ENCODE measurements around the gene FBXO10.
"Not testable (repeated sequence)": the region's sequence is repeated elsewhere in the genome, so short reads cannot be mapped to it uniquely, and the experiment has no call there.

FBXO10 gene

DNA sequence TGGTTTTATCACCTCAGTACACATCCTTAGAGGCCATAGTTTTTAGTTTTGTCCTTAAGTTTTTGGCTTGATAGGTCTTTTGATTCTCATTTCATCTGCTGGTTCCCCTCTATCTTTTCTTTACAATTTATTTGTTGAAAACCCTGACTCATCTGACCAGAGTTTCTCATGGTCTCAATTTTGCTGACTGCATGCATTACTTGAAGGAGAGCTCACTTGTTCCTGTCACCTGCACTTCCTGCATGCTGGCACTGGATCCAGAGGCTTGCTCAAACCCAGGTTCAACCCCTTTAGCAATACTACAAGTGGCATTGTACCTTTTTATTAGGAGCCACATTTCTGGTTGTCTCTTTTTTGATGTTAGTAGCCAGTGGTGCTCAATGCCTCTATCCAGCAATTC lies 26.7 kb downstream of the FBXO10 start:
- DNase-seq: no peak

DNA sequence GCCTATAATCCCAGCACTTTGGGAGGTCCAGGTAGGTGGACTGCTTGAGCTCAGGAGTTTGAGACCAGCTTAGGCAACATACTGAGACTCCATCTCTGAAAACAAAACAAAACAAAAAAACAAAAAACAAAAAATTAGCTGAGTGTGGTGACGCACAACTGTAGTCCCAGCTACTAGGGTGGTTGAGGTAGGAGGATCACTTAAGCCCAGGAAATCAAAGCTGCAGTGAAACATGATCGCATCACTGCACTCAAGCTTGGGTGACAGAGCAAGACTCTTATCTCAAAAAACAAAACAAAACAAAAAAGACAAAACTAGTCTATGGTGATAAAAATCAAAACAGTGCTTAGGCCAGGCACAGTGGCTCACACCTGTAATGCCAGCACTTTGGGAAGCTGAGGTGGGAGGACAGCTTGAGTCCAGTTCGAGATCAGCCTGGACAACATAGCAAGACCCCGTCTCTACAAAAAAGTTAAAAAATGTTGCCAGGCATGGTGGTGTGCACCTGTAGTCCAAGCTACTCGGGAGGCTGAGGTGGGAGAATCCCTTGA lies 28.8 kb downstream of the FBXO10 start:
- no peak for DNase-seq

DNA sequence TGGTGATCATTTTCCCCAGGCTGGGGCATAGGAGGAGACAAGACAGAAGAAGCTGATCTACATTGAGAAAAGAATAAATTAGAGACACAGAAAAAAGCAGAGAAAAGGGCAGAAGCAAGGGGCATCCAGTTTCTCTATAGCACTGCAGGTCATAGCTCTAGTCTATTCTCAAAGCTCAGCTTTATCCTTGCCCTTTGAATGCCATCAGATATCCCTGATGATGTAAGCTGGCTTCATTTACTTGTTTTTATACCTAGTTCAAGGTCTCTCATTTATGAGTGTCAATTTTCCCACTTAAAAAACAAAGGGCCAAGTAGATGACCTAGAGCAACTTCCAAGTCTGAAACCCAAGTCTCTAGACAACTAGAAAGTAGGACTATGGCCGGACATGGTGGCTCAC lies 32.7 kb downstream of the FBXO10 start:
- DNase-seq: no peak

DNA sequence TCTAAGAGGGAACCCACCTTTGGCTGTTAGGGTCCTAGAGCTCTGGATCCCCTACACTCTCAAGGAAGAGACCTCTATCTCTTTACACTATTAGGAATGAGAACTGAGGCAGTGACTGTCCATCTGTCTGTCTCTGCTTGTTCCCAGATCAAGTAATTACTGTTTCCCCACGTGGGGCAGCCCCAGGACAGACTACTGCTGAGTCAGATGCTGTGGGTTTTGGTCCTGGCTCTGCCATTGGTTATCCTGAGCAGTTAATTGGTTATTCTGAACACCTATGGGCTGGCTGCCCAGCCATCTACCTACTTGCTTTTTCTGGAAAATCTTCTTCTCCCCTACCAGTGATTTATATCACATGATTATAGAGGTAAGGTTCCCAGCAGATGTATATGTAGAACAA lies 33.3 kb downstream of the FBXO10 start:
- no peak for DNase-seq

DNA sequence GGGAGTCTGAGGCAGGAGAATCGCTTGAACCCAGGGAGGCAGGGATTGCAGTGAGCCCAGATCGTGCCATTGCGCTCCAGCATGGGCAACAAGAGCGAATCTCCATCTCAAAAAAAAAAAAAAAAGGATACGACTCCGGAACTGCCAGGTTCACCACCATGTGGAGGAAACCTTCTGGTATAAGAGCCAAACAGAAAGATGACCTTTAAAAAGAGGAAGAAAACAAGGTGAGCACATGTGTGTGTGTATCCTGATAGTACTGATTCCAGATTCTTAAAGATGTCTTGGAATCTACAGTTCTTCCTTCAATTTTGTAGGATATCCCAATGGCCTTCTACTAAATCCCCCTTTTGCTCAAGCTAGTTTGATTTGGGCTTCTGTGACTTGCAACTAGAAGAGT lies 33.7 kb downstream of the FBXO10 start:
- DNase-seq: no peak

DNA sequence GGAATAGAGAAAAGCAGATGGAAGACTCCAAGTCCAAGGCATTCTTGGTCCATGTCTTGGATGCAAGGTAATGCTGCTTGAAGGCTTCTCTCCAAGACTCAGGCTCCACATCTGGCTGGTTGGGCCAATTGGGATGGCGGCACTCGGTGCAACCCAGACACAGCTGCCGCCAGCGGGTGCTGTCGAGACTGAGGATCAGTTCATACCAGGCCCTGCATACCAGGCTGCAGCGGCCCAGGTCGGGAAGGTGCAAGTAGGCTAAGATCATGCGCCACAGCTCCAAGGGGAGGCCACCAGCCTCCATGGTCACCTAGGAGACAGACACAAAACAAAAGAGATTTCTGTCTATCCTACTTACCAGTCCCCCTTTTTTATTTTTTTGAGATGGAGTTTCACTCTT lies 34.7 kb downstream of the FBXO10 start:
- DNase-seq: no peak

DNA sequence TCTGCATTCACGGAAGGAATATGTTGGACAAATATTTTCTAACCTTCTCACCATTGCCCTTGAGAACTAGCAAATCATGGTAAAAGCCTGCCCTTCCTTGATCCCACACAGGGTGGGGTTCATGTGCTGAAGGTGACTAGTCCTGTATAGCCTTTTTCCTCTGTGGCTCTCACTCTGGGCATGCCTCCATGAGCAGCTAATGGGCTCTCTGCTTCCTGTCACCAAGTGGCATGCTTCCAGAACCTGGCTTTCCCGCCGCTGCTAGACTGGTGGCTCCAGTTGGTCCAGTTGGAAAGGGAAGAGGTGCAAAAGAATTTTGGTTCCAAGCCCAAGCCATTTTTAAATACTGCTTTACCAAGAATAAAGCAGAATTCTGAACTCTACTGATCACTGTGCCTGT lies 35.5 kb downstream of the FBXO10 start:
- no peak for DNase-seq

DNA sequence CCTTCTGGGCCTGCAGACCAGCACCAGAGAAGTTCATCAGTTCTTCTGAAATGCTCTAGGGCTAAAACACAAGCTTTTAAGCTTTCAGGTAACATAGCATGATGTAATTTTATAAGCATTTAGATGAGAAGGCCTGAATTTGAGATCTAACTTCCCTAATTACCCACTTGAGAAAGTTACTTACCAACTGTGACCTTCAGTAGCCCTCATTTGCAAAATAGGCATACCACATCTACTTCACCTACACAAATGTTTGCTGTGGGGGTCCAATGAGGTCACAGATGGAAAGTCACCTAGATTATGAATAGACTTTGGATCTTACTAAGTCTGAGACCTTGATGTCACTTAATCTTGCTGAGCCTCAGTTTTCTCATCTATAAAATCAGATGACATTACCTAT lies 36.5 kb downstream of the FBXO10 start:
- no peak for DNase-seq

DNA sequence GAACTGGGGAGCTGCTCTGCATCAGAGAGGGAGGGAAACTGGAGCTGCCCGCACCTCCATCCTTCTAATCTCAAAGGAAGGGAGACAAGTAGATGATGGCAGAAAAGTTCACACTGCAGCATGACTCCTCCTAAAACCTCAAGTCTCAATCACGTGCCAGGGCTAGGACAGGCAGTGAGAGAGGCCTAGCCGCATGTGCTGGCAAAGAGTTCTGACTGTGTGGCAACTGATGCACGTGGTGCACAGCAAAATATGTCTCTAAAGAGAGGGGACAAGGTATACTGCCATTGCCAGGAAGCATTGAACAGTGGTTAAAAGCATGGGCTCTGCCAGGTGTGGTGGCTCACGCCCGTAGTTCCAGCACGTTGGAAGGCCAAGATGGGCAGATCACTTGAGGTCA lies 38.1 kb downstream of the FBXO10 start:
- DNase-seq: no peak

DNA sequence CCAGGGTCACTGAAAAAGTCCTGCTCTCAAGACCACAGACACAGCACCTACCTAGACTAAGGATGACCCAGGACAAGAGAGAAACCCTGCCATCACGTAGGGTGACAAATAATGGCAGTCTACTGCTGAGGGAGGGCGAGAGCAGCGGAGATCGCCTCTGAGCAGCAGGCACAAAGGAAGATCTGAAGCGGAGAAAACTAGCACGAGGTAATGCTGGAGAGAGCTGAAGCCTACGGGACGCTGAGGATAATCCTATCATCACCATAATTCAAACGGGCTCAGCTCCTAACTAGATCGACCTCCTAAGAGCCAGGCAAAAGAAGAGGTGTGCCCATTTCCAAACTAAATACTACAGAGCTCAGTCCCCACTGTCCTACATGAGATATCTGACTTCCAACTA lies 41.3 kb downstream of the FBXO10 start:
- DNase-seq: no peak

DNA sequence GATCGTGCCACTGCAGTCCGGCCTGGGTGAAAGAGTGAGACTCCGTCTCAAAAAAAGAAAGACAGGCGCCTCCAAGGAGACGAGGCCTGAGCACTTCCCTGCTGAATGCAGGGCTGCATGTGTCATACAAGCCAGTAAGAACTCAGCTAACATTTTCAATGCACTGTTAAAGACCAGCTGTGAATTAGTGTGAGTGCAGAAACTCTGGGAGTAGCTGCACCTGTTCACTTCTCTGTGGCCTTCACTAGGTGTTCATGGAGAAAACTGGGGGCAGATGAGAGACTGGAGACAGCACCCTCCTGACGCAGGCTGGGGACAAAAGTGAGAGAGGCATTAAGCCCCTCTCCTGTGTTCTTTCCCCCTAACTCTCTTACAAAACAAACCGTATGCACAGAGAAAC lies 41.8 kb downstream of the FBXO10 start:
- no peak for DNase-seq

DNA sequence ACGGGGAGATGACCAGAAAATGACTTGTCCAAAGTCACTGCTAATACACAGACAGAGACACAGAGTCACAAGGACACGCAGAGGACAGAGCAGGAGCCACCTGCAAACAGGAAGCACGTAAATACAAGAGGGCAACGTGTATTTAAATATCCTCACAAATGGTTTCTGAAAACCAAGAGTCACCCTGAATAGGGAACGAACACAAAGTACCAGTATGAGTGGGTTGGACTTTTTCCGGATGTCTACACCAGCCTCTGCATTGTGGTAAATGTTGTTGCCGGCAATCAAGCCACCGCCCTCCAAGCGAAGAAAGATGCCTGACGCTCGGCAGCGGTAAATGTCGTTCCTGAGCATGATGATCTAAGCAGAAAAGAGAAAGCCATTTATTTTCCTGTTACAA lies 44.5 kb downstream of the FBXO10 start:
- peak; percentile 56 for DNase-seq

DNA sequence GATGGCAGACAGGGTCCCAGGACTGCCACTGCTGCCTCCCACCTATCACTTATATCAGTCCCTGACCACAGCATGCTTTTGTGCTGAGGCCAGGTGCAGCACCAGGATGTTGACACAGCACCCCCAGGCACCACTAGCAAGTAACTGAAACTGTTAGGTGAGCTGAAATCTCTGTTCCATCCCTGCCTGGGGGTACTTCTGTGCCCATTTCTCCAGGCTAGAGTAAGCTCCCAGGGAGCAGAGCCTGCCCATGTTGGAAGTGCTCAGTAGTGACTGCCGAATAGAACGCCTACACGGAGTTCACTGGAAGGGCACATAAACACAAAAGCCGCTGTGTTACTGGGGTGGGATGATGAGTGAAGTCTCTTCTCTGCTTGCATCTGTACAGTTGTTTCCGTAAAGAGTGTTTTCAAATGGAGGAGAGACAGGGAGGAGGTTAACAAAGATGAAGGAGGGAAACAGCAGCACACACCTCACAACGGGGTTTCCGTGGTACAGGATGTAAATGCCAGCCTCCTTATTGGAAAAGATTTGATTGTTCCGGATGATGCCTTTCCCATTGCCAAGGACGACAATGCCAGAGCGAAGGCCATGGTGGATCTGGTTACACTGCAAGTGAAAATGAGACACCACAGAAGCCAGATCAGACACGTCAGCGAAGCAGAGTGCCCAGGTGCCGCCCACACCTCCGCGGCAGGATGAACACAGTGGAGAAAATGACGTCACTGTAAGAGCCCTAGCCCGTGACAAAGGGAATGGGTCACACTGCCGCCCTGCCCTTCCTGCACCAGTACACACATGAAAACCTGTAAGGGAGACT lies 47.3 kb downstream of the FBXO10 start:
- DNase-seq: peak; percentile 82

DNA sequence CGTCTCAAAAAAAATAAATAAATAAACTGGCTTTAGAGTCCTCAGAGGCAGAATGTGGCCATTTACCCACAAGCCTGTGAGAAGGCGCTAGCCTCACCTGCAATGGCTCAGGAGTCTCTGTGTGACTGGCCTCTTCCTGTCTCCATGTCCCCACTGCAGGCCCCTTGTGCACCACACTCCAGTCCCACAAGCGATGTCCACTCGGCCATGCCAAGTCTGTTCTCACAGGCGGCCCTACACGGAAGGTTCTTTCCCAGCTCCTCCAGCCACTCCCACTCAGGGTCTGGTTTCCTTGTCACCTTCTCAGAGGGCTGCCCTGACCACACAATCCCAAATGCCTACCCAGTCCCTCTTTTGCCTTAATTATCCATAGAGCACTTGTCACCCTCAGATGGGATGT lies 52.3 kb downstream of the FBXO10 start:
- DNase-seq: no peak

DNA sequence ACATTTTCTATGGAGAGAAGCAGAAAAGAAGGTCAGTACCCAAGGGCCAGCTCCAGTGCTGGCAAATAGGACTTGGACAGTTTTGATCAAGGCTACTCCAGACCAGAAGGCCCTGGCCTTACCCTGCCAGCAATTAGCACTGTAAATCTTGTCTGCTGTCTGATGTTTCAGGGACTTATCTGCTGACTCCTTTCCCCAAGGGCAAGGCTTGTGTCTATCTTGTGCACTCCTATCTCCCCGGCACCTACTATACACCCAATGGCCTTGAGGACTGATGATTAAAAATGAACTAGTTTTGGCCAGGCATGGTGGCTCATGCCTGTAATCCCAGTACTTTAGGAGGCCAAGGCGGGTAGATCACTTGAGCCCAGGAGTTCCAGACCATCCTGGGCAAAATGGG lies 53.2 kb downstream of the FBXO10 start:
- no peak for DNase-seq

DNA sequence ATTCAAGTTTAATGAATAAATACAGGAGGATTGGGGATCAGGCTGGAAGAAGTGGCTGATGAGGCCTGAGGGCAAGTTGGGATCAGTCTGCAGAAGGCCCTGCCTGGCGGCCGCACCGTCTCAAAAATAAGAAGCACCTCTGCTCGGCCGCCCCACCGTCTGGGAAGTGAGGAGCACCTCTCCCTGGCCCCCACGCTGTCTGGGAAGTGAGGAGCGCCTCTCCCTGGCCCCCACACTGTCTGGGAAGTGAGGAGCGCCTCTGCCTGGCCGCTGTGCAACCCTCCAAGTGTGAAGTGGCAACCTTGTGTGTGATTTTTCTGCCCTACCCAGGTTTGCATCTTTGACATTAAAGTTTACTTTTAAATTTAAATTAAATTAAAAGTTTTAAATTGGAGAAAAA lies 55.1 kb downstream of the FBXO10 start:
- DNase-seq: no peak

DNA sequence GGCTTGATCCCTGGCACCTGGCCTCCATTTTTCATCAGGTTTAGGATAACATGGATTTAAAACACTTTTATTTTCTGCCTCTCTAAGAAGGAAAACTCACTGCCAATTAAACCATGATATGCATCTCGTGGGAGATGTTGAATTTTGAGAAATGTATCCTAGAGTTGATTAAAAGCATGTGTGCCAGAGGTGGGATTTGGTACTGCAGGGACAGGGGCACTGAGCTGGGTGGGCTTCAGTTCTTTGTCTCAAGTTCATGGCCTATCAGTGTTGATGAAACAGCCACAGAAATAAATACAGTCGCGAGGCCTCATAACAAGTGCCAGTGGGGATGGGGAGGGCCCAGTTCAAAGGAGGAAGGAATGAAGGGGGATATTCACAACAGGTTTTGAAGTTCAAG lies 55.5 kb downstream of the FBXO10 start:
- no peak for DNase-seq

DNA sequence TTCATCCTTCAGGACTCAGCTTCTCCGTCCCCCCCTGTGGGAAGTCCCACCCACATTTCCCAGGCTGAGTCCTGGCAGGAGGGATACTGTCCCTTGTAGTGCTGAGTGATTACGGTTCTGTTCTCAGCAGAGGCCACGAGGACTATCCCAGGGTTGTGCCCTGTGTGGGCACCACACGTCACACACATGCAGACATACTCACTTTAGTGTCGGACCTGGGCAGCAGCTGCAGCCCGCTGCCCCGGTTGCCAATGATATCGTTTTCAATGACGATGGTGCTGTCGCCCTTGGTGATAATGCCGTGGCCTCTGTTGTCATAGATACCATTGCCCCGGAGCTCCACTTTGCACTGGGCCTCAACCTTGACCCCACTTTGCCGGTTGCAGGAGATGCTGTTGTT lies 58.3 kb downstream of the FBXO10 start:
- DNase-seq: no peak

DNA sequence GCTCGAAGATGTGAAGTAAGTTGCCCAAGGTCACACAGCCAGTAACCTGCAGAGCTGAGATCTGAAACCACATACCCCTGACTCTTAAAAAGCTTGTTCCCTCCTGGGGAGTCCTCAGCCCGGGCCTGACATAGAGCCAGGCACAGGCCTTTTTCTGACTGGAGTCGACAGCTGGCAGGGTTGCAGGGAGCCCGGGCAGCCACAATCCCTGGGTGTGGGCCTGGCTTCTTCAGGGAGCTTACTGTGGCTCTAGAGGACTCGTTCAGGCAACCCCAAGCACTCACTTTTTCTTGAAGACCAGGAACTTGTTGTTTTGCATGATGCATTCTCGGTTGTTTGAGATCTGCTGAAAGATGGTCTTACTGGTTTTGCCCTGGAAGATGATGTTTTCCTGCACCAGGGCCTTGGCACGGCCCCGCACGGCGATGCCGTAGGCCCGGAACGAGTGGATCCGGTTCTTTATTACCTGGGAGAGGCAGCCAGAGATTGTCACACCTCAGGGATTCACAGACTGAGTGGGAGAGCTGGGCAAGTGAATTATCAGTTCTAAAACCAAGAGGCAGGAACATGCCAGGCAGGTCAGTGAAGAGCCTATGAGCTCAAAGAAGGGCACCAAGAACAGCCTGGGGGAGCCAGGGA lies 60.4 kb downstream of the FBXO10 start:
- DNase-seq: no peak

DNA sequence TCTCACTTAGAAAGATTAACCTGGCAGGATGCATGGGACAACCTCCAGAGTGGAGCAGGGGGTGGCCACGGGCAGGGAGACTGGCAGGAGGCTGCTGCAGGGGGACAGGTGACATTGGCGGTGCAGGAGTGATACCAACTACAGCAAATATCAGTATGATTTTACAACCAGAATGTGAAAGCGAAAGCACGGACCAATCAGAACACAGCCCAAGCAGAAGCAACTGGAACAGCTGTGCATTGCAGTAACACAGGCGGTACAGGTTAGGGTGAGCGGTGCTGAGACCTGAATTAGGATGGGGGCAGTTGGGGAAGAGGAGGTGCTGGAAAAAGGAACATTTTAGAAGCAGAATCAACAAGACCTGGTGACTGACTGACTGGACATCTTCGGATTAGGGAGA lies 61.2 kb downstream of the FBXO10 start:
- DNase-seq: no peak

DNA sequence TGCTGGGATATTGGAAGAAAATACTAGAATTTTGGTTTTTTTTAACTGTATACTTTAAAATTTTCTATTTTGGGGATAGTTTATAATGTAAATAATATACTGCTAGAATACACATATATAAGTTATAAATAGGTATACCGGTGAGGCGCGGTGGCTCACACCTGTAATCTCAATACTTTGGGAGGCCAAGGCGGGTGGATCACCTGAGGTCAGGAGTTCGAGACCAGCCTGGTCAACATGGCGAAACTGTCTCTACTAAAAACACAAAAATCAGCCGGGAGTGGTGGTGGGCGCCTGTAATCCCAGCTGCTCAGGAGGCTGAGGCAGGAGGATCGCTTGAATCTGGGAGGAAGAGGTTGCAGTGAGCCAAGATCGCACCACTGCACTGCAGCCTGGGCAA lies 61.8 kb downstream of the FBXO10 start:
- DNase-seq: not testable (repeated sequence)

DNA sequence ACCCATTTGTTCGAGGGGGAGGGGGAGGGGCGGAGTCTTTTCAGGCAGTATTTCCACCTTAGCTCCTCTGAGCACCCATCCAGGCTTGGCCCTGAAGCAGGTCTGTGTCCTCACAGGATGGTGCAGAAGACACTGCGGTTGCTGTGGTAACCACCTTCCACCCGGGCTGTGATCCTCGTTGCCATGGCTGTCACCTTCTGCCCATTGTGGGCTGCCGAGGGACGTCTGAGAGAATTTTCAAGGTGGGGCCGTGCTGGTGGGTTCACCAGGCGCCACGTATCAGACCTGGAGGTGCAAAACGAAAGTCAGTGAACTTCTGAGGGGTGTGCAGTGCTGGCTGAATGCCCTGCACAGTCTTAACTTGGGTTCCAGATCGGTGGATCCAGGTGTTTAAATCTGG lies 63.7 kb downstream of the FBXO10 start:
- DNase-seq: no peak

DNA sequence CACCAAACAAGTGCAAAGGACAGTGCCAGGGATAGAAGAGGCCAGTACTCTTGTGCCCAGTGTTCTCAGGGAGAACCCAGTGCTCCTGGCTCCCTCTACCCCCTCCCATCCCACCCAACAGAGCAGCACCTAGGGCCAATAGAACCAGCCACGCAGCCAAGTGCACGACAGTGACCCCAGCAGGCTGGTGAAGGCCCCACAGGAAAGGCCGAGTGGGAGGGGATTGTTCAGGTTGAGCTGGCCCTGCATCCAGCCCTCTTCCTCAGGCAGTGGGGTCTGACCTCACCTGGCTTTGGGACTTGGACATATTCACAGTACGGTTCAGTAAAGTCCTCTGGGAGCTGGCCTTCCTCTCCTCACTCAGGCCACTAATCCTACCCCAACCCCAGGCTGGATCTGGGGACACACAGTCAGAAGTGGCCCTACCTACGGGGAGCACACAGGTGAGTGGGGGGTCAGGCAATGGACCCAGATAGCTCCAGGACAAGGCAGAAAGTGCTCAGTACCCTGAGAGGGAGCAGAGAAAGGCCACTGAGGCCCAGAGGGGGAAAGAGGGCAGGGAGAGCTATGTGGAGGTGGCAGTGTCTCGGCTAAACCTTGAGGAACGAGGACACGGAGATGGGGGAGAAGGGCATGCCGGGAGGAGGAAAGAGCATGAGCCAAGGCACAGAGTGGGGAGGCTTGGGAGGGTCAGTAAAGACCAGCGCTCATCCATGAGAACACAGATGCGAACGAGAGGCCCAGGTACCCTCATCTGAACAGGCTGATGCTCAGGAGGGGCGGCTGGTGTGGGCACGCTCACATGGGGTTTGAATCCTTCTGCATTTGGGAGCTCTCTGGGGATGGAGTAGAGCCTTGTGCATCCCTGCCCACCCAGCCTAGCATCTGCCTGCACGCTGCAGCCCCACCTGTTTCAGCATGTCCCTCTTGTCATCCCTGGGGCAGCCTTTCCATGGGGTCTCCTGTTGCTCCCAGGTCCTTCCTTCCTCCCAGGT lies 64.9 kb downstream of the FBXO10 start:
- DNase-seq: no peak
